Kidney epithelial cell (primary cell): ENCODE results near the gene LDHA. TPM values are rescaled to one million over a fixed set of nuclear protein-coding genes. Genes with fewer than 3 reads are reported as not detected.

Source experiments
- DNase-seq: peaks from one replicate; pipeline ENCODE4 v3.0.0-alpha.2; 2010; ENCODE audit warnings: low read depth
- H3K27me3 ChIP-seq: 2 replicates; pipeline ENCODE4 v1.6.0; 2011; ENCODE audit warnings: low read length; ENCODE audit not compliant: control insufficient read depth, insufficient read depth
- H3K36me3 ChIP-seq: 2 replicates; pipeline ENCODE4 v1.5.1; 2011; ENCODE audit warnings: low read length; ENCODE audit not compliant: control insufficient read depth, insufficient read depth
- H3K4me3 ChIP-seq: 2 replicates; pipeline ENCODE4 v1.5.1; 2011; ENCODE audit warnings: low read depth, mild to moderate bottlenecking, control low read depth, low read length
- total RNA-seq: library from RNA; depleted of rRNA; stranded (reverse); fragments of >200 nt; gene quantifications from 2 replicates; pipeline ENCODE4 v1.2.3, GENCODE V29; 2015
- TF ChIP-seq, protein P1 (sequence below): IDR thresholded peaks from 2 replicates; pipeline ENCODE4 v1.5.1; 2011; ENCODE audit warnings: mild to moderate bottlenecking, moderate library complexity, low read length, control low read depth, inconsistent platforms; ENCODE audit not compliant: insufficient read depth, poor library complexity, severe bottlenecking

The LDHA gene
- total RNA-seq, 1 donor from 2014 or later, result 269 TPM

DNA sequence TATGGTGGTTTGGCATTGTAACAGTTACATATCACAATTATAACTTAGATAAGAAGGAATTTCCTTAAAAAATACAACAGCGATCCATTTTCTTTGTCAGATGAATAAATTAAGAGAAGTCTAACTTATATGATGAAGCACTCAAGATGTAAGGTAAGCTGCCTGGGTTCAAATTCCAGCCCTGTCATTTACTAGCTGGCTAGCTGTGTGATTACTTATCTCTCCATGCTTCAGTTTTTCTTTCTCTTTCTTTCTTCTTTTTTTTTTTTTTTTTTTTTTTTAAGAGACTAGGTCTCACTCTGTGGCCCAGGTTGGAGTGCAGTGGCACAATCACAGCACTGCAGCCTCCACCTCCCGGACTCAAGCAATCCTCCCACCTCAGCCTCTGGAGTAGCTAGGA is 22.2 kb upstream of the LDHA start:
- no peaks in the 10 kb centered on the region for H3K36me3 ChIP-seq
- no peak overlapping the region for H3K4me3 ChIP-seq
- DNase-seq, result no peak
- H3K27me3 ChIP-seq, result no peaks in the 10 kb centered on the region
- TF ChIP-seq, protein P1, sequence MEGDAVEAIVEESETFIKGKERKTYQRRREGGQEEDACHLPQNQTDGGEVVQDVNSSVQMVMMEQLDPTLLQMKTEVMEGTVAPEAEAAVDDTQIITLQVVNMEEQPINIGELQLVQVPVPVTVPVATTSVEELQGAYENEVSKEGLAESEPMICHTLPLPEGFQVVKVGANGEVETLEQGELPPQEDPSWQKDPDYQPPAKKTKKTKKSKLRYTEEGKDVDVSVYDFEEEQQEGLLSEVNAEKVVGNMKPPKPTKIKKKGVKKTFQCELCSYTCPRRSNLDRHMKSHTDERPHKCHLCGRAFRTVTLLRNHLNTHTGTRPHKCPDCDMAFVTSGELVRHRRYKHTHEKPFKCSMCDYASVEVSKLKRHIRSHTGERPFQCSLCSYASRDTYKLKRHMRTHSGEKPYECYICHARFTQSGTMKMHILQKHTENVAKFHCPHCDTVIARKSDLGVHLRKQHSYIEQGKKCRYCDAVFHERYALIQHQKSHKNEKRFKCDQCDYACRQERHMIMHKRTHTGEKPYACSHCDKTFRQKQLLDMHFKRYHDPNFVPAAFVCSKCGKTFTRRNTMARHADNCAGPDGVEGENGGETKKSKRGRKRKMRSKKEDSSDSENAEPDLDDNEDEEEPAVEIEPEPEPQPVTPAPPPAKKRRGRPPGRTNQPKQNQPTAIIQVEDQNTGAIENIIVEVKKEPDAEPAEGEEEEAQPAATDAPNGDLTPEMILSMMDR, result no peak

- no peaks in the 10 kb centered on the region for H3K27me3 ChIP-seq
- H3K36me3 ChIP-seq, result no peaks in the 10 kb centered on the region
- no peak overlapping the region for H3K4me3 ChIP-seq
- no peak for DNase-seq
- TF ChIP-seq, protein P1, result no peak
Measured at GRCh38 chr11:18374956-18375355, 19.4 kb upstream of the LDHA start.

- no peaks in the 10 kb centered on the region for H3K27me3 ChIP-seq
- DNase-seq, result no peak
- TF ChIP-seq, protein P1, result no peak
- H3K36me3 ChIP-seq, result no peaks in the 10 kb centered on the region
- H3K4me3 ChIP-seq, result no peak overlapping the region
Measured at GRCh38 chr11:18375941-18376340, 18.4 kb upstream of the LDHA start.

DNA sequence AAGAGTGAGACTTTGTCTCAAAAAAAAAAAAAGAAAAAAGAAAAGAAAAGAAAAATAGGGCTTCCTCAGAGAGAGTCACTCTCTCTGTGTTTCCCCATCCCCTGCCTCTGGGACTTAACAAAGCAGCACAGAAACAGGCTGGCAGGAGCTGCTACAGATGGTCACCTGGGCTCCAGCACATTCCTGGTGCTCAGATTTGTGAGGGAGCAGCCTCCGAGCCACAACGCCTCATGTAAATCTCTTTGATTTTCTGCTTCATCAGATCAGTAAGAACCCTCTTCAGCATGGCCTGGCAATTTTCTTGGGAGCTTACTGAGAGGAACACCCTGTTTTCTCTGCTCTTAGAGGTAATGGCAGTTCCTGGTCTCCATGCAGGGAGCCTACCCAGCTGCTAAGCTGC is 15.2 kb upstream of the LDHA start:
- TF ChIP-seq, protein P1, result no peak
- no peak for DNase-seq

GRCh38 chr11:18383388-18384156 is 10.8 kb upstream of the LDHA start:
- Histone ChIP-seq H3K4me3 (no peak overlapping the region), H3K27me3 (no peaks in the 10 kb centered on the region), H3K36me3 (no peaks in the 10 kb centered on the region)
- TF ChIP-seq, protein P1, result no peak
- DNase-seq, result peak; percentile 98

More for the DNA sequence above, 15.2 kb upstream of the LDHA start:
- Histone ChIP-seq H3K27me3 (no peaks in the 10 kb centered on the region), H3K4me3 (no peak overlapping the region), H3K36me3 (no peaks in the 10 kb centered on the region)

- Histone ChIP-seq H3K27me3 (no peaks in the 10 kb centered on the region), H3K36me3 (no peaks in the 10 kb centered on the region), H3K4me3 (no peak overlapping the region)
- TF ChIP-seq, protein P1, result no peak
- peak; percentile 84 for DNase-seq
Measured at GRCh38 chr11:18384157-18384641, 10.2 kb upstream of the LDHA start.
